HEK293 (cell line): ENCODE measurements around the gene DUSP16.
A peak's percentile ranks its signal among the peaks of the same experiment; 100 is the strongest.

ENCODE experiments used
- BCL6B ChIP-seq: fragments of 450-650 bp; formaldehyde crosslinking; IDR thresholded peaks from 2 replicates; pipeline ENCODE4 v1.5.1; 2017; ENCODE audit warnings: missing biosample characterization, missing genetic modification characterization
- GLIS2 ChIP-seq: fragments of 450-650 bp; formaldehyde crosslinking; IDR thresholded peaks from 2 replicates; pipeline ENCODE4 v1.5.1; 2016; ENCODE audit warnings: missing biosample characterization, missing genetic modification characterization
- MEIS1 ChIP-seq: sonication (generic); formaldehyde crosslinking; IDR thresholded peaks from 2 replicates; pipeline ENCODE4 v1.8.1; 2022; ENCODE audit warnings: missing genetic modification reagents, mild to moderate bottlenecking, borderline replicate concordance
- PRDM6 ChIP-seq: fragments of 450-650 bp; formaldehyde crosslinking; IDR thresholded peaks from 2 replicates; pipeline ENCODE4 v1.5.1; 2017; ENCODE audit warnings: missing biosample characterization, missing genetic modification characterization
- SCRT1 ChIP-seq: fragments of 450-650 bp; formaldehyde crosslinking; IDR thresholded peaks from 2 replicates; pipeline ENCODE4 v1.5.1; 2016; ENCODE audit warnings: missing biosample characterization, missing genetic modification characterization, borderline replicate concordance
- TRIM28 ChIP-seq: IDR thresholded peaks from 2 replicates; pipeline ENCODE4 v1.6.1; 2011; ENCODE audit warnings: low read length, control low read depth, borderline replicate concordance
- TSHZ1 ChIP-seq: fragments of 450-650 bp; formaldehyde crosslinking; IDR thresholded peaks from 2 replicates; pipeline ENCODE4 v1.5.1; 2016; ENCODE audit warnings: missing biosample characterization, missing genetic modification characterization, borderline replicate concordance
- YY2 ChIP-seq: fragments of 450-650 bp; formaldehyde crosslinking; IDR thresholded peaks from 2 replicates; pipeline ENCODE4 v1.5.1; 2016; ENCODE audit warnings: missing biosample characterization, missing genetic modification characterization
- ZBTB8A ChIP-seq: fragments of 450-650 bp; formaldehyde crosslinking; IDR thresholded peaks from 2 replicates; pipeline ENCODE4 v1.5.1; 2016; ENCODE audit warnings: missing biosample characterization, missing genetic modification characterization
- ZFP3 ChIP-seq: fragments of 450-650 bp; formaldehyde crosslinking; IDR thresholded peaks from 2 replicates; pipeline ENCODE4 v1.5.1; 2016; ENCODE audit warnings: low read depth, missing biosample characterization, missing genetic modification characterization
- ZFP69B ChIP-seq: fragments of 450-650 bp; formaldehyde crosslinking; IDR thresholded peaks from 2 replicates; pipeline ENCODE4 v1.5.1; 2016; ENCODE audit warnings: missing biosample characterization, missing genetic modification characterization
- ZNF121 ChIP-seq: fragments of 450-650 bp; formaldehyde crosslinking; IDR thresholded peaks from 2 replicates; pipeline ENCODE4 v1.5.1; 2016; ENCODE audit warnings: missing biosample characterization, missing genetic modification characterization
- ZNF140 ChIP-seq: fragments of 450-650 bp; formaldehyde crosslinking; IDR thresholded peaks from 2 replicates; pipeline ENCODE4 v1.5.1; 2016; ENCODE audit warnings: missing biosample characterization, missing genetic modification characterization
- ZNF155 ChIP-seq: fragments of 450-650 bp; formaldehyde crosslinking; IDR thresholded peaks from 2 replicates; pipeline ENCODE4 v1.5.1; 2016; ENCODE audit warnings: missing biosample characterization, missing genetic modification characterization
- ZNF2 ChIP-seq: fragments of 450-650 bp; formaldehyde crosslinking; IDR thresholded peaks from 2 replicates; pipeline ENCODE4 v1.5.1; 2016; ENCODE audit warnings: missing biosample characterization, missing genetic modification characterization
- ZNF214 ChIP-seq: fragments of 450-650 bp; formaldehyde crosslinking; IDR thresholded peaks from 2 replicates; pipeline ENCODE4 v1.5.1; 2017; ENCODE audit warnings: missing biosample characterization, mild to moderate bottlenecking, missing genetic modification characterization, borderline replicate concordance
- ZNF223 ChIP-seq: fragments of 450-650 bp; formaldehyde crosslinking; IDR thresholded peaks from 2 replicates; pipeline ENCODE4 v1.5.1; 2016; ENCODE audit warnings: missing biosample characterization, missing genetic modification characterization
- ZNF266 ChIP-seq: fragments of 450-650 bp; formaldehyde crosslinking; IDR thresholded peaks from 2 replicates; pipeline ENCODE4 v1.5.1; 2016; ENCODE audit warnings: missing biosample characterization, missing genetic modification characterization, low read depth
- ZNF324 ChIP-seq: fragments of 450-650 bp; formaldehyde crosslinking; IDR thresholded peaks from 2 replicates; pipeline ENCODE4 v1.5.1; 2016; ENCODE audit warnings: missing biosample characterization, missing genetic modification characterization
- ZNF394 ChIP-seq: fragments of 450-650 bp; formaldehyde crosslinking; IDR thresholded peaks from 2 replicates; pipeline ENCODE4 v1.5.1; 2016; ENCODE audit warnings: missing biosample characterization, missing genetic modification characterization, mild to moderate bottlenecking, moderate library complexity, borderline replicate concordance
- ZNF426 ChIP-seq: fragments of 450-650 bp; formaldehyde crosslinking; IDR thresholded peaks from 2 replicates; pipeline ENCODE4 v1.5.1; 2017; ENCODE audit warnings: missing biosample characterization, missing genetic modification characterization, mild to moderate bottlenecking, inconsistent platforms, moderate library complexity
- ZNF433 ChIP-seq: fragments of 450-650 bp; formaldehyde crosslinking; IDR thresholded peaks from 2 replicates; pipeline ENCODE4 v1.5.1; 2016; ENCODE audit warnings: missing biosample characterization, missing genetic modification characterization, low read depth
- ZNF596 ChIP-seq: fragments of 450-650 bp; IDR thresholded peaks from 2 replicates; pipeline ENCODE4 v1.5.0; 2018; ENCODE audit warnings: missing biosample characterization, mild to moderate bottlenecking, missing genetic modification characterization, moderate library complexity
- ZNF623 ChIP-seq: fragments of 450-650 bp; formaldehyde crosslinking; IDR thresholded peaks from 2 replicates; pipeline ENCODE4 v1.5.1; 2016; ENCODE audit warnings: missing biosample characterization, missing genetic modification characterization
- ZNF624 ChIP-seq: fragments of 450-650 bp; formaldehyde crosslinking; IDR thresholded peaks from 2 replicates; pipeline ENCODE4 v1.5.1; 2017; ENCODE audit warnings: missing biosample characterization, missing genetic modification characterization
- ZNF670 ChIP-seq: fragments of 450-650 bp; formaldehyde crosslinking; IDR thresholded peaks from 2 replicates; pipeline ENCODE4 v1.5.1; 2016; ENCODE audit warnings: missing biosample characterization, missing genetic modification characterization, low read depth
- ZNF785 ChIP-seq: fragments of 450-650 bp; formaldehyde crosslinking; IDR thresholded peaks from 2 replicates; pipeline ENCODE4 v1.5.1; 2016; ENCODE audit warnings: missing biosample characterization, missing genetic modification characterization
- ZXDB ChIP-seq: fragments of 450-650 bp; formaldehyde crosslinking; IDR thresholded peaks from 2 replicates; pipeline ENCODE4 v1.5.1; 2016; ENCODE audit warnings: missing biosample characterization, missing genetic modification characterization

Gene DUSP16

DNA sequence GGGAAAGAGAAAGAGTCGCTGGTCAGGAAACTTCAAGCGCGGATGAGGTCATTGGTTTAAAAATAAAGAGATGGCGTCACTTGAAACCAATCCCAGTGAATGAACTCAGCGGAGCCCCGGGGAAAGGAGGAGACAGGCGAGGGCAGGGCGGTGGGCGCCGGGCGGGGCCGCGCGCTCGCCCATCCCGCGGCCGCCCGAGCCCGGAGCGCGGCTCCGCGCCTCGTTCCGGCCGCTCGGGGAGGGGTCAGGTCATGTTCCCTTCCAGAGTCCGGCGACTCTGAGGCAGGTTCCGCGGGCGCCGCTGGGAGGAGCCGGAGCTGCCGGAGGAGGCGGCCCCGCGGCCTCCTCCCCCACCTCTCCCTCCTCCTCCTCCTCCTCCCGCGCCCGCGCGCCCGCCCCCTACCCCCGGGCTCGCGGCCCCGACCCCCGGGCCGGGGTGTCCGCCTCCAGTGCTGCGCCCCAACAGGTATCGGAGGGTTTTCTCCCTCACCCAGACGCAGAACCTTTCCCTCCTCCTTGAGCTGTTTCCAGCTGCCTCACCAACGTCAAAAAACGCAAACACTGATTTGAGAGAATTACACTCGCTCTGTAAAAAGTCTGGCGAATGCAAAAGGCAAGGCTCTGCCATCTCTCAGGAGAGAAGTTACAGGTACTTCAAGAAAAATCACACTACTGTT lies at the start of gene DUSP16 (continued):
- TF ChIP-seq SCRT1 (no peak), ZNF623 (tag by site-specific recombination) (no peak), GLIS2 (tag by site-specific recombination) (peak; percentile 87), ZNF140 (tag by site-specific recombination) (no peak), BCL6B (no peak), ZFP3 (no peak), ZNF394 (no peak), ZNF155 (tag by site-specific recombination) (no peak), ZXDB (tag by site-specific recombination) (peak; percentile 50; the same call in 1 of the 2 replicates), ZNF324 (no peak), ZNF670 (no peak), MEIS1 (CRISPR knock-in tag) (no peak), ZNF214 (tag by site-specific recombination) (no peak), ZNF121 (tag by site-specific recombination) (no peak), ZNF426 (tag by site-specific recombination) (no peak), TSHZ1 (tag by site-specific recombination) (no peak), ZNF2 (tag by site-specific recombination) (no peak), PRDM6 (tag by site-specific recombination) (no peak), YY2 (no peak), ZBTB8A (tag by site-specific recombination) (peak; percentile 77), ZNF596 (peak; percentile 16; the same call in 1 of the 2 replicates), ZFP69B (tag by site-specific recombination) (no peak), ZNF785 (tag by site-specific recombination) (no peak), TRIM28 (no peak), ZNF223 (tag by site-specific recombination) (no peak), ZNF624 (no peak), ZNF266 (tag by site-specific recombination) (no peak), ZNF433 (tag by site-specific recombination) (no peak)
